Fibroblast of skin of left quadriceps (primary cell): Measurements from ENCODE around the gene B3GALT6.
"Not testable (repeated sequence)": the region's sequence is repeated elsewhere in the genome, so short reads cannot be mapped to it uniquely, and the experiment has no call there.

Source experiments
- DNase-seq, 2 experiments: peaks; one replicate each; pipeline ENCODE4 v3.0.0-alpha.2; 2013; ENCODE audit warnings: low read depth in 2 of 2

Gene B3GALT6

DNA sequence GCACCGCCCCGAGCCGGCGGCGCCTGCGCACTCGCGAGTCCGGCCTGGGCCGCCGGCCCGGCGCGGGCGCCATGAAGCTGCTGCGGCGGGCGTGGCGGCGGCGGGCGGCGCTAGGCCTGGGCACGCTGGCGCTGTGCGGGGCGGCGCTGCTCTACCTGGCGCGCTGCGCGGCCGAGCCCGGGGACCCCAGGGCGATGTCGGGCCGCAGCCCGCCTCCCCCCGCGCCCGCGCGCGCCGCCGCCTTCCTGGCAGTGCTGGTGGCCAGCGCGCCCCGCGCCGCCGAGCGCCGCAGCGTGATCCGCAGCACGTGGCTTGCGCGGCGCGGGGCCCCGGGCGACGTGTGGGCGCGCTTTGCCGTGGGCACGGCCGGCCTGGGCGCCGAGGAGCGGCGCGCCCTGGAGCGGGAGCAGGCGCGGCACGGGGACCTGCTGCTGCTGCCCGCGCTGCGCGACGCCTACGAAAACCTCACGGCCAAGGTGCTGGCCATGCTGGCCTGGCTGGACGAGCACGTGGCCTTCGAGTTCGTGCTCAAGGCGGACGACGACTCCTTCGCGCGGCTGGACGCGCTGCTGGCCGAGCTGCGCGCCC, at the start of gene B3GALT6:
B3GALT6 (plus strand) TSS at position 30 of the 588 bp plus-strand sequence; CDS start at position 72, 42 bp downstream.
- DNase-seq = peak in 1 of 2 experiments; percentile 7

DNA sequence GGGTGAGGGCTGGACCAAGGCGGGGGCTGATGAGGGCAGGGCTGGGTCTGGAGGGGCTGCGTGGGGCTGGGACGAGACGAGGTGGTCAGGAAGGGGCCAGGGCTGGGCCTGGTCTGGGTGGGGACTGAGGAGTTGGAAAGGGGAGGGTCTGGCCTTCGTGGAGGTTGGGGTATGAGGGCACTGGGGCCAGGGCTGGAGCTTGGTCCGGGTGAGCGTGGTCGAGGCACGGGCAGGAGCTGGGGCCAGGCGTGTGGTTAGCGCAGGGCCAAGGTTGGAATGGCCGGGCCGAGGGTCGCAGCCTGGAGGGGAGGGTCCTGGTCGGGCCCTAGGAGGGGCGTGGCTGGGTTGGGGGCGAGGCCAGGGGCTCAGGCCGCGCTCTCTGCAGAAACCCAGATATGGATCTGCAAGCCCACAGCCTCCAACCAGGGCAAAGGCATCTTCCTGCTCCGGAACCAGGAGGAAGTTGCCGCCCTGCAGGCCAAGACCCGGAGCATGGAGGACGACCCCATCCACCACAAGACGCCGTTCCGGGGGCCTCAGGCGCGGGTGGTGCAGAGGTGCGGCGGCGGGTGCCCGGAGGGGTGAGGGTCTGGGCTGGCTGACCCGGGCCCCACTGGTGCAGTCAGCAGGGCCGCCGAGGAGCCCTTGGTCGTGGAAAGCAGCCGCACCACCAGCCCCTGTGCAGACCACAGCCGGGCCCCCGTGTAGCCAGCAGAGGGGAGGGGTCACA, 49.4 kb upstream of the B3GALT6 start:
- DNase-seq = no peak

DNA sequence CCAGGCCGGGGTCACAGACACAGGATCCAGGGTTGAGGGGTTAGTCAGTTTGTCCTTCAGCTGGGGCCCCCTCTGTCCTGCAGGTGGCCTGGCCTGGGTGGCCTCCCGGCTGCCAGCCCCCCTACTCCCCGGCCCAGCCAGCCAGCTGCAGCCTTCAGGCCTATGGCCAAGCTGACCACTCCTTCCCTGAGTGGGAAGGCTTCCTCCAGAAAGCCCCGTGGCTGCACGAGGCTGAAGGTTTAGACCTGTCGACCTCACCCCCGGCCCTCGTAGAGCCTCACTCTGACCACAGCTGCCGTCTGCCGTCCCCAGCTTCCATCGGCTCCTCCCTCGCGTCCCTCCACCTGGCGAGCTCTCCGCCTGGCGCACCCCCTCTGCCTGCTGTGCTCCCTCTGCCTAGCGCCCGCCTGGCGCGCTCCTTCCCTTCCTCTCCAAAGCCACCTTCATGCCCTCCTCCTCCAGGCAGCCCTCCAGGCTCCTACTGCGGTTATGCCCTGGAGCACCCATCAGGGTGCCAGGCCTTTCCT, 48.8 kb upstream of the B3GALT6 start:
- DNase-seq = no peak

DNA sequence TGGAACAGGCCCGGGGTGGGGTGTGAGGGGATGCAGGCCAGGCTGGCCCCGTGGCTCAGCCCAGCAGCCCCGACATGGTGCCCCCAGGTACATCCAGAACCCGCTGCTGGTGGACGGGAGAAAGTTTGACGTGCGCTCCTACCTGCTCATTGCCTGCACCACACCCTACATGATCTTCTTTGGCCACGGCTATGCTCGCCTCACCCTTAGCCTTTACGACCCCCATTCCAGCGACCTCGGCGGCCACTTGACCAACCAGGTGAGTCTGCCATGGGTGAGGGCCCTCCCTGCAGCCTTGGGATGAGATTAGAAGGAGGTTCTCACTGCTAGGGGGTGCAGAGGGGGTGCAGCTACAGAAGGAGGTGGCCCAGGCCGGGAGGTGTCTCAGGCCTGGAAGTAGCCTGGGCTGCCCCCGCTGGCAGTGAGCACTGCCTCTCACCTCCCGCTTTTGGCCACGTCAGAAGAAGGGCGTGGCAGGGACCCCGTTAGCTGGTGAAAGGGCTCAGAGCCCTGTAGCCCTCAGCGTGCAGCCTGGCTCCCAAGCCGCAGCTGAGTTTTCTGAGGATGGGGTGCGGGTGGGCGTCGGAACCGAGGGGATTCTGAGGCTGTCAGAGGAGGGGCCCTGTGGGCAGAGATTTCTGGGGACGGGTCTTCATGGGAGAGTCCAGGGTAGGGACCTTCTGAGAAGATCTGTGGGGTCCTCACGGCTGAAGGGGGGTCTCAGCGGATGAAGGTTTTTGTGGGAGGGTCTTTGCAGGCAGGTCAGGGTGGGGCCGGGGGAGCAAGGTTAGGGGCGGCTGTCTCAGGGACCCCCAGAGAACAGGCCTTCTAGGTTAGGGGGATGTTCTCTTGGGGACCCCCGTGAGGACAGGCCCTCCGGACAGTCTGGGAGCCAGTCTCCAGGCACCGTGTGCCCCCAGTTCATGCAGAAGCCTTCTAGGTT, 47.9 kb upstream of the B3GALT6 start:
- no peak for DNase-seq

DNA sequence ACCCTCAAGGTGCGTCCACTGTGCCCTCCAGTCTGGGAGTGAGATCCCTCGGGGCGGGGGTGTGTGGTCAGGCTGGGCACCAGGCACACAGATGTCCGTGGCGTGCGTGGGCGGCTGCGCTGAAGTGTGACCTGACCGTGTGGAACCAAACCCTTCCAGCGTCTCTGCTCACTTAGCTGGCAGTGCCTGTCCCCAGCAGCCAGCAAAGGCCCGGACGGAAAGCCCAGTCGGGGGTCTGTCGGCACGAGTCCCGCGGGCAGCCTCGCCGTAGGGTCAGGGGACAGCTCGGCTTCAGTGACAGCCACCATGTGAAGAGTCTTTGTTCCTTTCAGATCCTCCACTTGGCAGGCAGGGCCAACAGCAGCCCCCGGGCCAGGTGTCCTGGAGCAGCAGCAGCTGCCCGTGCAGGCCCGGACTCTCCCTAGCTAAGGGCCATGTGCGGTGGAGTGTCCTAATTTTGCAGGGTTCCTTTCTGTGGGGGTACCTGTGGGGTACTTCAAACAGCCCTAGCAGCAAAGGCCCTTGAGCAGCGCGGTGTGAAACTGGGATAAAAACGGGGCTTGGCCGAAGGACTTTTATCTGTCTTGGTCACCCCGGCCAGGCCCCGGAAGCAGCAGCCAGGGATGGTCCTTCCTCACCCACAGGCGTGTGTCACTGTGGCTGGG, 46.8 kb upstream of the B3GALT6 start:
- DNase-seq = no peak

DNA sequence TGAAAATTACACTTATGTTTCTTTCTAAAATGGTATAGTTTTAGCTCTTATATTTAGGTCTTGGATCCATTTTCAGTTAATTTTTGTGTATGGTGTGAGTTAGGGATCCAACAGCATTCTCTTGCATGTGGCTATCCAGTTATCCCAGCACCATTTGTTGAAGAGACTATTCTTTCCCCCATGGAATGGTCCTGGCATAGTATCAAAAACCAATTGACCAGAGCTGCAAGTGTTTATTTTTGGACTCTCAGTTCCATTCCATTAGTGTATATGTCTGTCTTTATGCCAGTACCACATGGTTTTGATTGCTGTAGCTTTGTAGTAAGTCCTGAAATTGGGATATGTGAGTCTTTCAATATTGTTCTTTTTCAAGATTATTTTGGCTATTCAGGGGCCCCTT, 44.1 kb upstream of the B3GALT6 start:
- peak; percentile 12 for DNase-seq

DNA sequence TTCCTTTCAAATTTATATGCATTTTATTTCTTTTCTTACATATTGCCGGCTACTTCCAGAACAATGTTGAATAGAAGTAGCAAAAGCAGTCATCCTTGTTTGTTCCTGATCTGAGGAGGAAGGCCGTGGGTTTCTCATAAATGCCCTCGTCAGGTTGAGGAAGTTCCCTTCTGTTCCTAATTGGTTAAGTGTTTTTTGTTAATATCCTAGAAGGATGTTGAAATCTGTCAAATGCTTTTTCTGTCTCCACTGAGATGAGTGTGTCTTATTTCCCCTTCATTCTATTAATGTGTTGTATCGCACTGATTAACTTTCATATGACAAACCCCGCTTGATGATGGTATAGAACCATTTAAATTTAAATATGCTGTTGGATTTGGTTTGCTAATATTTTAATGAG, 42.9 kb upstream of the B3GALT6 start:
- no peak for DNase-seq

DNA sequence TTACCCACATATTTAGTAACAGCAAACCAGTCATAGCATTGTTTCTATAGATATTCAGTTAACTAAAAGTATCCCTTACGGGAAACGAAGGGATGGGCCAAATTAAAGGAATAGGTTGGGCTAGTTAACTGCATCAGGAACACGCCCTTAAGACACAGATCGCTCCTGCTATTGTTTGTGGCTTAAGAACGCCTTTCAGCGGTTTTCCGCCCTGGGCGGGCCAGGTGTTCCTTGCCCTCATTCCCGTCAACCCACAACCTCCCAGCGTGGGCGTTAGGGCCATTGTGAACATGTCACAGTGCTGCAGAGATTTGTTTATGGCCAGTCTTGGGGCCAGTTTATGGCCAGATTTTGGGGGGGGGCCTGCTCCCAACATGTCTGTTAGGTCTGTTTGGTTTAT, 40.3 kb upstream of the B3GALT6 start:
- no peak for DNase-seq

DNA sequence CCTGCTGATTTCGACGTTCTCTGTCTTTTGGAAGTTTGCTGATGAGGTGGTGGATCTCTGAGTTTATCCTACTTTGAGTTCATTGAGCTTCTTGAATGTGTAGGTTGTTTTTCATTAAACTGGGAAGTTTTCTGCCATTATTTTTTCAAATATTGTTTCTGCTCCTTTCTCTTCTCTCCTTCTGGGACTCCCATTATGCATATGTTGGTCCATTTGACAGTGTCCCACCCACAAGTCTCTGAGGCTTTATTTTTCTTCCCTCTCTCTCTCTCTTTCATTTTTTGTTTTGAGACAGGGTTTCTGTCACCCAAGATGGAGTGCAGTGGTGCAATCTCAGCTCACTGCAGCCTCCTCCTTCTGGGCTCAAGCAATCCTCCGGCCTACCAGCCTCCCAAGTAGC, 37.3 kb upstream of the B3GALT6 start:
- no peak for DNase-seq

DNA sequence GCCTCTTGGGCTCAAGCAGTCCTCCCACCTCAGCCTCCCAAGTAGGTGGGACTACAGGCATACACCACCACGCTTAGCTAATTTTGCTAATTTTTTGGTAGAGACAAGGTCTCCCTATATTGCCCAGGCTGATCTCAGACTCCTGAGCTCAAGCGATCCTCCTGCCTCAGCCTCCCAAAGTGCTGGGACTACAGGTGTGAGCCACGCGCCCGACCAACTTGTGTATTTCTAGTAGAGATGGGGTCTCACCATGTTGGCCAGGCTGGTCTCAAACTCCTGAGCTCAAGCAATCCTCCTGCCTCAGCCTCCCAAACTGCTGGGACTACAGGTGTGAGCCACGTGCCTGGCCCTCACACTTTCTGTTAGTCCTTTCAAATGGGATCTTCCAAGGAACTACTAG, 36.3 kb upstream of the B3GALT6 start:
- not testable (repeated sequence) for DNase-seq

DNA sequence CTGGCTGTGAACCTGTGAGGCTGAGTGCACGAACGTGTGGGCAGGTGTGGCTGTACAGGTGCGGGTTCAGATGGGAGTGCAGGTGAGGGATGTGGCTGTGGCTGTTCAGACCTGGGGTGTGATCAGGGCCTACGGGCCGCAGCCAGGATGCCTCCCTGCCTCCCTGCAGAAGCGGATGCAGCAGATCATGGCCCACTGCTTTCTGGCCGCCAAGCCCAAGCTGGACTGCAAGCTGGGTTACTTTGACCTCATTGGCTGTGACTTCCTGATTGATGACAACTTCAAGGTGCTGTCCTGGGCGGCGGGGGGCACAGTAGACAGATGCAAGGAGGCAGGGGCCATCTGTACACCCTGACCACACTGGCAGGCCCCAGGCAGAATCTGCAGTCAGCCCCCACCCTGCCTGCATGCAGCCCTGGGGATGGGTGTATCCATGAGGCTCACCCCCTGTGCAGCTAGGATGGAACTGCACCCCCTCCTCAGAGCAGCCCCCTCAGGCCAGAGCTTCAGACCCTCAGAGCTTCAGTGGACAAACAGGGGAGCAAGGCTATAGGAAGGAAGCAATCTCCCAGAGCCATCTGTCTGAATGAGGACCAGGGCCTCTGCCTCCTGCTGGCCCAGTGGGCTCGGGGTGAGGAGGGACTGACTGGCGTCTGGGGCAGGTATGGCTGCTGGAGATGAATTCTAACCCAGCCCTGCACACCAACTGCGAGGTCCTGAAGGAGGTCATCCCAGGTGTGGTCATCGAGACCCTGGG, 35.4 kb upstream of the B3GALT6 start:
- no peak for DNase-seq

DNA sequence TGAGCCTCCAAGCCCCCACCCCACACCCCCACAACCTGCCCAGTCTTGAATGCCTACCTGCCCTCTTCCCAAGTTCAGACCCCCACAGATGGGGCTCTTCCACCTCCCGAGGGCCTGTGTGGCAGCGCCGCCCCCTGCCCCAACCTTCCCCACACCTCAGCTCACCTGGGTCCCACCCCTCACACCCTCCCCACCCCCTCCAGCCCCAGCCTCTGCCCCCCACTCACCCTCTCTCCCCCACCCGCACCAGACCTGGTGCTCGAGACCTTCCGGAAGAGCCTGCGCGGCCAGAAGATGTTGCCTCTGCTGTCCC, 34.9 kb upstream of the B3GALT6 start:
- no peak for DNase-seq

DNA sequence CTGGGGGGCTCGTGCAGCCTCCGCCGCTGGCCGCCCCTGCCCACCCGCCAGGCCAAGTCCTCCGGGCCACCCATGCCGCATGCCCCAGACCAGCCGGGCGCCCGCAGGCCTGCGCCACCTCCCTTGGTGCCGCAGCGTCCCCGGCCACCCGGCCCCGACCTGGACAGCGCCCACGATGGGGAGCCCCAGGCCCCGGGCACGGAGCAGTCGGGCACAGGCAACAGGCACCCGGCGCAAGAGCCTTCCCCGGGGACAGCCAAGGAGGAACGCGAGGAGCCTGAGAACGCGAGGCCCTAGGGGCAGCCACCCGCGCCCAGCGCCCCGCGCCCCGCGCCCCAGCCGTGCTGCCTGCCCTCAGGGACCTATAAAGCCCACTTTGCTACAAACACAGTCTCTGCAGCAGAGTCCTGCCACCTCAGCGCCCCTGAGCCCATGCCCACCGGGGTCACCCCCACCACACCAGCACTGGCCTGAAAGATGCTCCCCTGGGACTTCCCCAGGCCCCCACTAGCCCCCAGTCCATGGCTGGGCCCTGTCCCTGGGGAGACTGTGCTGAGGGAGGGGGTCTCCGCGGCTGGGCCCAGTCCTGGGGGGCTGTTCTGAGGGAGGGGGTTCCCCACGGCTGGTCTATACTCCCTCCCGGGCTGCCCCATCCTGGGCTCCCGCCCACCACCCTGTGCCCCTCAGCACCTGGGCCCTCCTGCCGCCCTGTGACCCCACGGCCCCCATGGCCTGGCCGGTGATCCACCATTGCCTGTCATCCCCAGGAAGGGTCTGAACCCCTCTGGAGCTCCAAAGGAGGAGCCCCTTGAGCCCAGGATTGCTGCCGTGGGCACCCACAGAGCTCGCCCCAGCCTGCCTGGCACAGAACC, 34.2 kb upstream of the B3GALT6 start:
- no peak for DNase-seq

DNA sequence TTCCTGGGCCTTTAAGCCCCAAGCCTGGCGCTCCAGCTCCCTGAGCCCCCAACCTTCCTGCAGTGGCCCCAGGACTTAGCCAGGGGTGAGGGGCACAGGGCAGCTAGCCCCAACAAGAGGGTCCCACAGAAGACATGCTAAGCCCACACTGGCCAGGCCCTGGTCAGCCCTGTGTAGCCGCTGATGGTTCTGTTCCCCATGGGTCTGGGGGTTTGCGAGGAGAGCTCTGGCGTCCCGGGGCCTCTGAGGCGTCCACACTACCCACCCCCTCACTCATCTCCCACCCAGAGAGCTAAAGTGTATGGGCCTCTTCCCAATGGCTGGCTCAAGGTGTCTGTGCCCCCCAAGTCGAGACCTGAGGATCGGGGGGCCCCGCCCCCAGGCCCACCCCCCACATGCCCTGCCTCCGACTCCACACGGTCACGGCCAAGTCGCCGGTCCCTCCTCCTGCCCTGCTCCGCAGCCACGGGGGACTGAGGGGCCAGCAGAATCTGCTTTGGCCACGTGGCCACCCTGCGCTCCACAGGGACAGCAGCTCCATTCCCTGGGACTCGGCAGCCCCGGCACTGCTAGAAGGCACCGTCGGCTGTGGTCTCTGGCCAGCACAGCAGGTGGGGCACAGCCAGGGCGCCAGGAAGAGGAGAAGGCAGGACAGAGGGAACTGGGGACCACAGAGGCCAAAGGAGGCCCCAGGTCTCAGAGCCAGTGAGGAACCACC, 33.5 kb upstream of the B3GALT6 start:
- DNase-seq = no peak

DNA sequence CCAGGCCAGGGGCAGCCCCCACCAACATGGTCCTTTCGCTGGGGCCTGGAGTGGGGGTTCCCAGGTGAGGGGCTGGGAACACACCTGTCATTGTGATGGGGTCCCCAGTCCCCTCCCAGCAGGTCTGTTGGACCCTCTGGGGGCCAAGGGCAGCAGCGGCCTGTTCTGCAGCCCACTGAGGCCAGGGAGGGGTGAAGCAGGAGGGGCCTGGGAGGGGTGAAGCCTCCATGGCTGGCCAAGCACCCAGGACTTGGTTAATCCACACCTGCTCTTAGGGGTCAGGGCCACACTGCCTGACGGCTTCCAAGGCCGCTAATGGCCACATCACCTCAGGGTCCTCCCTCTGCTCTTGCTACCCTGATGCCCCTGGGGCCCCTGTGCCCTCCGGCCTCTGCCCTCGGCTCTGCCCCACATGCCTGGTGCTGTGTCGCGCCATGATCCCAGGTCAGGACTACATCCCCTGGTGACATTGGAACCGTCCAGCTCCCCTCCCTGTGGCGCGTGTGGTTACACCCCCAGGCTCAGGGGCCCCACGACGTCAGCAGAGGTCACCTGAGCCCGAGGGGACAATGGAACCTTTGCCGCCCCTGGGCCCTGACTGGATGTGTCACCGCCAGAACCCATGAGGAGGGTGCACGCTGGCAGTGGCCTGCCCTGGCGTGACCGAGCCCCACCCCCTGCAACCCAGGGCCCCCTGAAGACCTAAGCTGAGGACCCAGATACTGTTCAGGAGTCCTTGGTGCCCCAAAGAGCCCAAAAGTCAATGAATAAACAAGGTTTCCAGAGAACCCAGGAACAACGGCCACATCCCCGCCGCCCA, 32.7 kb upstream of the B3GALT6 start:
- DNase-seq = no peak

DNA sequence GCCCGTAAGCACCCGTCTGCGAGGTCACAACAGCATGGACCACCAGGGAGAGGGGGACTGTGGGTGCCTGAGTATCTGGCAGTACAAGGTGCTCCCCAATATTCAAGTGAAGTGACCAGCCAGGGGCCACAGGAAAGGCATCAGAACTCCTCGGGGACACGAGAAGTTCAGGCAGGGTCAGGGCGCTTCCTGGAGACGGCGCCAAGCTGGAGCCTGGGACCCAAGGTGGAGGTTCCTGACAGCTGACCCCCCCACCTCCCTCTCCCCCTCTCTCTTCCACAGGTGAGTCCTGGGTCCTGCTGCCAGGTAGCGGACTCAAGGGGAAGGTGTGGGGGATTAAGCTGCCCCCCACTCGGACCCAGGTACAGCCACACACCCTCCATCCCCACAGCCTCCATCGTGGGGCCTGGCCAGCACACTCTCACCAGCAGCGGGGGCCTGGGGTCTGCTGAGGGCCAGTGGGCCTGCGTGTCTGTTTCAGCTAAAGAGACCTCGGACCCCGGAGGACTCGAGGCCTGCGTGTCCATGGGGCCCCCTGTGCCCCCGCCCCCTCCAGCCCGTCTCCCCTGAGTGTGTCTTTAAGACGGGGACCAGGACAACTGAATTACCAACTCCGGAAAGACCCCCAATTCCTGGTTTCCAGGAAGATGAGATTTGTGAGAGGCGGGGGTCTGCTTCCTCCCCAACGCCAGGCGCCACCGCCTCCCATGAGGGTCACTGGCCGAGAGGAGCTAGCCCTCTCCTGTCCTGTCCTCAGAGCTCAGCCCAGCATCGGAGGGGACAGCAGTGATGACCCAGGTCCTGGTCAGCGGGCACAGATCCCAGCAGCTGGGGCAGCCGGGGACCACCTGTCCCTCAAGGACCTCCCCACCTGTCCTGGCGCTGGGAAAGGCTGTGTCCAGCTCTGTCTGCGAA, 31.8 kb upstream of the B3GALT6 start:
- DNase-seq = no peak
